HCT116 (cell line): Measurements from ENCODE around the gene DIS3L2. TPM values are rescaled to one million over a fixed set of nuclear protein-coding genes. Genes with fewer than 3 reads are reported as not detected.
"Not testable (repeated sequence)": the region's sequence is repeated elsewhere in the genome, so short reads cannot be mapped to it uniquely, and the experiment has no call there.

Experiments
- ATAC-seq: fragments of 200-7000 bp; cut with Tn5 transposase; 2 replicates; pipeline ENCODE4 v1.9.1; 2020; ENCODE audit warnings: mild to moderate bottlenecking, moderate library complexity
- BruUV-seq: library from RNA; stranded (reverse); fragments of 400-500 nt; replicated peaks from 2 replicates; lab custom pipeline; 2021; lab: Mats Ljungman, UMichigan
- CTCF ChIA-PET: fragments of 300-600 bp; sonication (Branson Sonifier 250); formaldehyde crosslinking; loops from one replicate; lab custom pipeline; 2021; ENCODE audit warnings: antibody characterized with exemption; lab: Charles Lee
- POLR2A ChIA-PET: fragments of 300-600, 350-600 bp; sonication (Branson Sonifier 250); formaldehyde crosslinking; loops from one replicate; lab custom pipeline; 2021; ENCODE audit warnings: antibody characterized with exemption; lab: Charles Lee
- RAD21 ChIA-PET, 2 experiments: fragments of 300-600 bp; sonication (Branson Sonifier 250); formaldehyde crosslinking; loops; one replicate each; lab custom pipeline; 2023; ENCODE audit warnings: low total read pairs in 2 of 2; ENCODE audit not compliant: uncharacterized antibody in 2 of 2, unreplicated experiment in 2 of 2, low non-redundant PET in 1 of 2; lab: Charles Lee
- DNase-seq: peaks from one replicate; pipeline ENCODE4 v3.0.0-alpha.2; 2010; ENCODE audit warnings: low read depth, low spot score
- H2AFZ ChIP-seq: fragments of 200-600 bp; shearing (Covaris generic), sonication (generic); 2 replicates; pipeline ENCODE4 v1.6.1; 2017; ENCODE audit warnings: low read depth, mixed run types, mixed read lengths, antibody characterized with exemption, low read length; ENCODE audit not compliant: poor library complexity, severe bottlenecking
- H3K27ac ChIP-seq: 2 replicates; pipeline ENCODE4 v1.5.1; 2012; ENCODE audit warnings: low read depth, low read length
- H3K27me3 ChIP-seq: fragments of 200-600 bp; sonication (generic); 2 replicates; pipeline ENCODE4 v1.6.1; 2016; ENCODE audit warnings: mixed run types, low read length, mixed read lengths; ENCODE audit not compliant: insufficient read depth
- H3K36me3 ChIP-seq, 2 experiments: fragments of 200-500 bp in 1 of 2; fragments of 200-600 bp in 1 of 2; sonication (Bioruptor generic) in 1 of 2; sonication (generic) in 1 of 2; 2 replicates each; pipeline versions ENCODE4 v1.5.1 to v1.6.1; 2014 to 2016; ENCODE audit warnings: low read length in 2 of 2, inconsistent platforms in 1 of 2, mixed read lengths in 1 of 2, mixed run types in 1 of 2; ENCODE audit not compliant: insufficient read depth in 2 of 2, control insufficient read depth in 1 of 2
- H3K4me1 ChIP-seq, 2 experiments: fragments of 200-600 bp in 1 of 2; sonication (generic) in 1 of 2; 2 replicates each; pipeline versions ENCODE4 v1.5.1 to v1.6.1; 2012 to 2017; ENCODE audit warnings: low read length in 2 of 2, inconsistent platforms in 1 of 2, mild to moderate bottlenecking in 1 of 2, mixed read lengths in 1 of 2, mixed run types in 1 of 2, moderate library complexity in 1 of 2; ENCODE audit not compliant: insufficient read depth in 2 of 2, control insufficient read depth in 1 of 2
- H3K4me2 ChIP-seq: fragments of 200-600 bp; sonication (generic); 2 replicates; pipeline ENCODE4 v1.6.1; 2017; ENCODE audit warnings: mixed run types, low read length, mixed read lengths
- H3K4me3 ChIP-seq, 2 experiments: fragments of 200-600 bp in 1 of 2; sonication (generic) in 1 of 2; replicated peaks in 1 of 2; 2 replicates each; pipeline ENCODE4 v1.5.1; 2011 to 2016; ENCODE audit warnings: low read length in 2 of 2, control low read depth in 1 of 2, low read depth in 1 of 2, mild to moderate bottlenecking in 1 of 2, mixed read lengths in 1 of 2, mixed run types in 1 of 2
- H3K79me2 ChIP-seq: fragments of 200-600 bp; sonication (generic); 2 replicates; pipeline ENCODE4 v1.6.1; 2017; ENCODE audit warnings: mild to moderate bottlenecking, mixed run types, low read length, moderate library complexity, mixed read lengths; ENCODE audit not compliant: insufficient read depth
- H3K9ac ChIP-seq: fragments of 200-600 bp; sonication (generic); 2 replicates; pipeline ENCODE4 v1.6.1; 2016; ENCODE audit warnings: low read length, mixed read lengths
- H3K9me2 ChIP-seq: fragments of 200-600 bp; sonication (generic), shearing (Covaris generic); 2 replicates; pipeline ENCODE4 v1.6.1; 2017; ENCODE audit warnings: mixed run types, mild to moderate bottlenecking, moderate library complexity; ENCODE audit not compliant: insufficient read depth
- H3K9me3 ChIP-seq, 2 experiments: fragments of 200-500 bp in 1 of 2; fragments of 200-600 bp in 1 of 2; sonication (Bioruptor generic) in 1 of 2; sonication (generic) in 1 of 2; 2 replicates each; pipeline ENCODE4 v1.6.1; 2014 to 2017; ENCODE audit warnings: low read length in 2 of 2, mixed read lengths in 2 of 2, inconsistent platforms in 1 of 2, low read depth in 1 of 2, mild to moderate bottlenecking in 1 of 2, mixed run types in 1 of 2, moderate library complexity in 1 of 2; ENCODE audit not compliant: control insufficient read depth in 1 of 2, insufficient read depth in 1 of 2
- H4K20me1 ChIP-seq: fragments of 200-600 bp; sonication (generic), shearing (Covaris generic); 2 replicates; pipeline ENCODE4 v1.6.1; 2017; ENCODE audit warnings: mixed run types, mild to moderate bottlenecking, moderate library complexity; ENCODE audit not compliant: insufficient read depth
- POLR2A ChIP-seq: IDR thresholded peaks from 2 replicates; pipeline ENCODE4 v1.7.0; 2011; ENCODE audit warnings: borderline replicate concordance; ENCODE audit not compliant: insufficient read depth, insufficient read length; ENCODE audit errors: extremely low read depth
- YY1 ChIP-seq: IDR thresholded peaks from 2 replicates; pipeline ENCODE4 v1.6.1; 2011; ENCODE audit warnings: low read length, low read depth, moderate library complexity, mild to moderate bottlenecking; ENCODE audit not compliant: insufficient replicate concordance; ENCODE audit errors: extremely low read depth
- intact Hi-C: fragments of 100-400 bp; cut with micrococcal nuclease; formaldehyde crosslinking; loops from 2 replicates; pipeline ENCODE4 v1.10.0; 2022
- total RNA-seq: library from RNA; stranded (reverse); gene quantifications from one replicate; pipeline ENCODE4 v1.2.1, GENCODE V29; 2021; ENCODE audit not compliant: unreplicated experiment
- TF ChIP-seq, protein P1 (sequence below): IDR thresholded peaks from 2 replicates; pipeline ENCODE4 v1.6.1; 2012; ENCODE audit warnings: low read depth
- TF ChIP-seq, protein P2 (sequence below): IDR thresholded peaks from 2 replicates; pipeline ENCODE4 v1.6.1; 2012

DIS3L2 gene
- total RNA-seq, 1 experiment from 2014 or later, result 42.5 TPM

DNA sequence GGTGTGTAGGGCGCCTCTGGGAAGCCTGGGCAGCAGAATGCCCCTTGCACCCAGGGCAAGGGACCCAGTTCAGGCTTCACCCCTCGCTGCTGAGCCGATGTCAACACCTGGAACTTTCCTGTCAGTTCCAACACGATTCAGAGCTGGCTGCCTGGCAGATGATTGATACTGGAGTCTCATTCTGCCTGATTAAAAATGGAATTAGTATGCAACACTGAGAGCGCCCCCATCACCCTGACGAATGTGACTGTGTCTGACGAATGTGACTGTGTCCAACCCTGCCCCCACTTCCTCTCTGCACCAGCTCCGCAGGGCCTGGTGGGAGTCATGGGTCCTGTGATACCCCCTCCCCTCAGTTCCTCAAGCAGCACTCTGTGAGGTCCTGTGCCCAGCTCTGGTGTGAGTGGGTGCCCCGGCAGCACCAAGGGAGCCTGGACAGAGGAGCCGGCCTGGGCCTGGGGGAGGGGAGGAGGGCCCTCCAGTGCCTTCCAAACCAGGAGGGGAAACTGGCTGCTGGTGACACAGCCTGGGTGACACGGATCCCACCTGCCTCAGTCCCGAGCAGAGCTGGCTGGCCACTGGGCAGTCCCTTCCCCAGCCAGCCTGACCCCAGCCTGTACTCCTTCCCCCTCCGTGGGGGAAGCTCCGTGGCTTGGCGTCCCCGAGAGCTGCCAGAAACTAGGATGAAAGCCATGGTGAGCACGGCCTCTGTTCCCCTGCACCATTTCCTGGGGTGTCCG, 375.6 kb downstream of the DIS3L2 start (continued):
- TF ChIP-seq, protein P1, sequence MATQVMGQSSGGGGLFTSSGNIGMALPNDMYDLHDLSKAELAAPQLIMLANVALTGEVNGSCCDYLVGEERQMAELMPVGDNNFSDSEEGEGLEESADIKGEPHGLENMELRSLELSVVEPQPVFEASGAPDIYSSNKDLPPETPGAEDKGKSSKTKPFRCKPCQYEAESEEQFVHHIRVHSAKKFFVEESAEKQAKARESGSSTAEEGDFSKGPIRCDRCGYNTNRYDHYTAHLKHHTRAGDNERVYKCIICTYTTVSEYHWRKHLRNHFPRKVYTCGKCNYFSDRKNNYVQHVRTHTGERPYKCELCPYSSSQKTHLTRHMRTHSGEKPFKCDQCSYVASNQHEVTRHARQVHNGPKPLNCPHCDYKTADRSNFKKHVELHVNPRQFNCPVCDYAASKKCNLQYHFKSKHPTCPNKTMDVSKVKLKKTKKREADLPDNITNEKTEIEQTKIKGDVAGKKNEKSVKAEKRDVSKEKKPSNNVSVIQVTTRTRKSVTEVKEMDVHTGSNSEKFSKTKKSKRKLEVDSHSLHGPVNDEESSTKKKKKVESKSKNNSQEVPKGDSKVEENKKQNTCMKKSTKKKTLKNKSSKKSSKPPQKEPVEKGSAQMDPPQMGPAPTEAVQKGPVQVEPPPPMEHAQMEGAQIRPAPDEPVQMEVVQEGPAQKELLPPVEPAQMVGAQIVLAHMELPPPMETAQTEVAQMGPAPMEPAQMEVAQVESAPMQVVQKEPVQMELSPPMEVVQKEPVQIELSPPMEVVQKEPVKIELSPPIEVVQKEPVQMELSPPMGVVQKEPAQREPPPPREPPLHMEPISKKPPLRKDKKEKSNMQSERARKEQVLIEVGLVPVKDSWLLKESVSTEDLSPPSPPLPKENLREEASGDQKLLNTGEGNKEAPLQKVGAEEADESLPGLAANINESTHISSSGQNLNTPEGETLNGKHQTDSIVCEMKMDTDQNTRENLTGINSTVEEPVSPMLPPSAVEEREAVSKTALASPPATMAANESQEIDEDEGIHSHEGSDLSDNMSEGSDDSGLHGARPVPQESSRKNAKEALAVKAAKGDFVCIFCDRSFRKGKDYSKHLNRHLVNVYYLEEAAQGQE, result no peak
- no peak for TF ChIP-seq YY1
- TF ChIP-seq, protein P2, sequence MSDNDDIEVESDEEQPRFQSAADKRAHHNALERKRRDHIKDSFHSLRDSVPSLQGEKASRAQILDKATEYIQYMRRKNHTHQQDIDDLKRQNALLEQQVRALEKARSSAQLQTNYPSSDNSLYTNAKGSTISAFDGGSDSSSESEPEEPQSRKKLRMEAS, result no peak
- TF ChIP-seq POLR2A, result no peak

DNA sequence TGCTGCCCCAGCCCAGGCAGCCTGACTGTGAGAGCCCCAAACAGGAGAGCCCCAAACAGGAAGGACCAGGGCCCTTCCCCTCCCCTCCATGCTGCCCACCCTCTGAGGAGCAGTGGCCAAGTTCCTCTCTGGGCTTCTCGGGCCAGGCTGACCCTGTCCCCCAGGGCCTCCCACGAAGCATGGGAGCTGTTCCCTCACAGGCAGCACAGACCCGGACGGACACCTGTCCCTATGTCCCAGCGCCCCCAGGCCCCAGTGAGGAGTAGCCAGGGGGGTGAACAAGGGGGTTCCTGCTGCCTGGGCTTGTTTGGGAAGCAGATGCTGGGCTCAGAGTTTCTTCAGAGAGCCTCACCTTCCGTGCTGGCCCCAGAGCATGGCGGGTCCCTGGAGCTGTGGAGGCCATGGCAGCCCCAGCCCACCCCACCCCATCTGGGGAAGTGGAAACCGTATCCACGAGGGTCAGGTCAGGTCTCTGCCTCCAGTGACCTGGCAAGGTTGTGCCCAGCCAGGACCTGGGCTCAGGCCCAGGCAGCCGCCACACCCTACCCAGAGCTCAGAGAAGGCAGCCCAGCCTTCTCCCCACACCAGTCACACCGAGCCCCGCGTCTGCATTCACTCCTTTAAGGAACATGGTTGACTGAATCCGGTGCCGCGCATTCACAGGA, 376.7 kb downstream of the DIS3L2 start:
- H3K4me3 ChIP-seq, H2AFZ ChIP-seq, H3K27me3 ChIP-seq, intact Hi-C loops, H3K79me2 ChIP-seq, H3K36me3 ChIP-seq, ATAC-seq, CTCF ChIA-PET, POLR2A ChIA-PET, DNase-seq, RAD21 ChIA-PET, H3K9me2 ChIP-seq, H3K4me2 ChIP-seq, H3K9me3 ChIP-seq, H4K20me1 ChIP-seq, H3K9ac ChIP-seq, H3K4me1 ChIP-seq, BruUV-seq, H3K27ac ChIP-seq: not testable (repeated sequence)
